ENCODE data around the gene CD52. TPM values are rescaled to one million over a fixed set of nuclear protein-coding genes. Genes with fewer than 3 reads are reported as not detected.

CD52 gene
- polyA plus RNA-seq, 1 of the 3 experiments (the other 2 are of a cell fraction): not detected

GRCh38 chr1:26269198-26269550, 48.6 kb upstream of the CD52 start:
- CTCF ChIA-PET: interaction anchor here (0.7 to 2.6 kb wide), 3 partner anchors 52 to 748 kb away, joined by 3 to 13 read pairs (median 3); no protein-coding TSS in a partner anchor
- Histone ChIP-seq H3K27ac (ENCODE audit: low read depth in 2 of 2, low read length in 1 of 2) (no peak overlapping the region), H4K20me1 (ENCODE audit: insufficient read depth) (no peaks in the 10 kb centered on the region), H3K36me3 (replicated peaks in 1 of 2; ENCODE audit: control insufficient read depth in 1 of 2, insufficient read depth in 2 of 2, low read length in 1 of 2) (peaks cover 36 to 51% of the 10 kb centered on the region in 2 experiments), H3K9me2 (no peaks in the 10 kb centered on the region), H3K9ac (no peak overlapping the region), H3K4me2 (no peak overlapping the region), H3F3A (replicated peaks; ENCODE audit: insufficient read depth) (peaks cover 3% of the 10 kb centered on the region), H3K9me3 (peaks cover 8% of the 10 kb centered on the region; the same call in 1 of the 2 replicates), H3K4me1 (ENCODE audit: control insufficient read depth in 1 of 2, insufficient read depth in 2 of 2, low read depth in 1 of 2, low read length in 1 of 2) (no peaks in the 10 kb centered on the region), H2AFZ (ENCODE audit: low read depth) (no peak overlapping the region), H3K79me2 (ENCODE audit: insufficient read depth) (no peaks in the 10 kb centered on the region), H3K4me3 (ENCODE audit: low read depth in 2 of 2, low read length in 1 of 2) (no peak overlapping the region), H3K27me3 (ENCODE audit: insufficient read depth) (no peaks in the 10 kb centered on the region)
- no peak for DNase-seq
- POLR2A ChIA-PET: no interaction called here
- WGBS (ENCODE audit: low lambda C conversion rate): 100% methylated on average over 4 of the region's 4 CpGs
- TF ChIP-seq, protein P1, sequence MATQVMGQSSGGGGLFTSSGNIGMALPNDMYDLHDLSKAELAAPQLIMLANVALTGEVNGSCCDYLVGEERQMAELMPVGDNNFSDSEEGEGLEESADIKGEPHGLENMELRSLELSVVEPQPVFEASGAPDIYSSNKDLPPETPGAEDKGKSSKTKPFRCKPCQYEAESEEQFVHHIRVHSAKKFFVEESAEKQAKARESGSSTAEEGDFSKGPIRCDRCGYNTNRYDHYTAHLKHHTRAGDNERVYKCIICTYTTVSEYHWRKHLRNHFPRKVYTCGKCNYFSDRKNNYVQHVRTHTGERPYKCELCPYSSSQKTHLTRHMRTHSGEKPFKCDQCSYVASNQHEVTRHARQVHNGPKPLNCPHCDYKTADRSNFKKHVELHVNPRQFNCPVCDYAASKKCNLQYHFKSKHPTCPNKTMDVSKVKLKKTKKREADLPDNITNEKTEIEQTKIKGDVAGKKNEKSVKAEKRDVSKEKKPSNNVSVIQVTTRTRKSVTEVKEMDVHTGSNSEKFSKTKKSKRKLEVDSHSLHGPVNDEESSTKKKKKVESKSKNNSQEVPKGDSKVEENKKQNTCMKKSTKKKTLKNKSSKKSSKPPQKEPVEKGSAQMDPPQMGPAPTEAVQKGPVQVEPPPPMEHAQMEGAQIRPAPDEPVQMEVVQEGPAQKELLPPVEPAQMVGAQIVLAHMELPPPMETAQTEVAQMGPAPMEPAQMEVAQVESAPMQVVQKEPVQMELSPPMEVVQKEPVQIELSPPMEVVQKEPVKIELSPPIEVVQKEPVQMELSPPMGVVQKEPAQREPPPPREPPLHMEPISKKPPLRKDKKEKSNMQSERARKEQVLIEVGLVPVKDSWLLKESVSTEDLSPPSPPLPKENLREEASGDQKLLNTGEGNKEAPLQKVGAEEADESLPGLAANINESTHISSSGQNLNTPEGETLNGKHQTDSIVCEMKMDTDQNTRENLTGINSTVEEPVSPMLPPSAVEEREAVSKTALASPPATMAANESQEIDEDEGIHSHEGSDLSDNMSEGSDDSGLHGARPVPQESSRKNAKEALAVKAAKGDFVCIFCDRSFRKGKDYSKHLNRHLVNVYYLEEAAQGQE (IDR thresholded peaks at IDR 0.05; ENCODE audit: low read depth, low read length): no peak
- no peak for TF ChIP-seq GATA2 (CRISPR knock-in tag; IDR thresholded peaks at IDR 0.05)
- no peak for TF ChIP-seq JUND (IDR thresholded peaks at IDR 0.05)
- TF ChIP-seq FOXJ3 (CRISPR knock-in tag; IDR thresholded peaks at IDR 0.05): no peak
- TF ChIP-seq IRF3 (IDR thresholded peaks at IDR 0.05; ENCODE audit: low read depth, low read length): no peak
- no peak for TF ChIP-seq USF2 (IDR thresholded peaks at IDR 0.05; ENCODE audit: borderline replicate concordance, low read depth, low read length)
- no peak for TF ChIP-seq TEAD4 (IDR thresholded peaks at IDR 0.05; ENCODE audit: borderline replicate concordance, insufficient read depth)
- TF ChIP-seq CHD2 (IDR thresholded peaks at IDR 0.05; ENCODE audit: low read length, partially characterized antibody): no peak
- no peak for TF ChIP-seq MXI1 (IDR thresholded peaks at IDR 0.05; ENCODE audit: low read depth, low read length)
- no peak for TF ChIP-seq SIN3A (IDR thresholded peaks at IDR 0.05; ENCODE audit: borderline replicate concordance, low read depth, low read length)
- TF ChIP-seq PBX3 (IDR thresholded peaks at IDR 0.05): no peak
- TF ChIP-seq GABPA (IDR thresholded peaks at IDR 0.05; ENCODE audit: low read depth): no peak
- TF ChIP-seq, protein P2, sequence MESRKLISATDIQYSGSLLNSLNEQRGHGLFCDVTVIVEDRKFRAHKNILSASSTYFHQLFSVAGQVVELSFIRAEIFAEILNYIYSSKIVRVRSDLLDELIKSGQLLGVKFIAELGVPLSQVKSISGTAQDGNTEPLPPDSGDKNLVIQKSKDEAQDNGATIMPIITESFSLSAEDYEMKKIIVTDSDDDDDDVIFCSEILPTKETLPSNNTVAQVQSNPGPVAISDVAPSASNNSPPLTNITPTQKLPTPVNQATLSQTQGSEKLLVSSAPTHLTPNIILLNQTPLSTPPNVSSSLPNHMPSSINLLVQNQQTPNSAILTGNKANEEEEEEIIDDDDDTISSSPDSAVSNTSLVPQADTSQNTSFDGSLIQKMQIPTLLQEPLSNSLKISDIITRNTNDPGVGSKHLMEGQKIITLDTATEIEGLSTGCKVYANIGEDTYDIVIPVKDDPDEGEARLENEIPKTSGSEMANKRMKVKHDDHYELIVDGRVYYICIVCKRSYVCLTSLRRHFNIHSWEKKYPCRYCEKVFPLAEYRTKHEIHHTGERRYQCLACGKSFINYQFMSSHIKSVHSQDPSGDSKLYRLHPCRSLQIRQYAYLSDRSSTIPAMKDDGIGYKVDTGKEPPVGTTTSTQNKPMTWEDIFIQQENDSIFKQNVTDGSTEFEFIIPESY (IDR thresholded peaks at IDR 0.05; ENCODE audit: borderline replicate concordance, low read depth): no peak
- TF ChIP-seq EZH2phosphoT487 (IDR thresholded peaks at IDR 0.05; ENCODE audit: borderline replicate concordance, low read depth): no peak
- TF ChIP-seq FOSL2 (IDR thresholded peaks at IDR 0.05; ENCODE audit: borderline replicate concordance, low read depth): no peak
- no peak for TF ChIP-seq RCOR1 (IDR thresholded peaks at IDR 0.05; ENCODE audit: low read length)
- TF ChIP-seq NFIC (IDR thresholded peaks at IDR 0.05; ENCODE audit: borderline replicate concordance): no peak
- TF ChIP-seq FOXM1 (IDR thresholded peaks at IDR 0.05; ENCODE audit: low read depth): no peak
